Activated T-cell treated with anti-CD3 and anti-CD28 coated beads, Interleukin-2, amount 50 U/mL, for 1 hour (primary cell): ENCODE data around the gene PRKCG.

ENCODE experiments used
- DNase-seq: peaks from one replicate; pipeline ENCODE4 v3.0.0-alpha.2; 2020

The PRKCG gene

DNA sequence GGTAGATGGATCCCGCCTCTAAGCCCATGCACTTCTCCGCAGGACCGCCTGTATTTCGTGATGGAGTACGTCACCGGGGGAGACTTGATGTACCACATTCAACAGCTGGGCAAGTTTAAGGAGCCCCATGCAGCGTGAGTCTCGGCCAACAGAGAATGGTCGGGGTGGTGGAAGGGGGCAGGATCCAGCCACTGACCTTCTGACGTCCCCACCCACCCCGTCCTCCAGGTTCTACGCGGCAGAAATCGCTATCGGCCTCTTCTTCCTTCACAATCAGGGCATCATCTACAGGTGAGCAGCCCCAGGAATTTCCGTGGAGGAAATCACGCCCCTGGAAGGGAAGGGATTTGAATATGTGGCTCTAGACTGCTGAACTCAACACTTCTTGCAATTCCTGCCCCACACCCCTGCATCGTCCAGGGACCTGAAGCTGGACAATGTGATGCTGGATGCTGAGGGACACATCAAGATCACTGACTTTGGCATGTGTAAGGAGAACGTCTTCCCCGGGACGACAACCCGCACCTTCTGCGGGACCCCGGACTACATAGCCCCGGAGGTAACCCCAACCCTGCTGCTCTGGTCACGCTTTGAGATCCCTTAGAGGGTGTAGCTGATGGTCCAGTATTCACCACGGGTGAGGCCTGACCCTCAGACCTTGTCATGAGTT lies 18.3 kb downstream of the PRKCG start:
- DNase-seq: no peak

DNA sequence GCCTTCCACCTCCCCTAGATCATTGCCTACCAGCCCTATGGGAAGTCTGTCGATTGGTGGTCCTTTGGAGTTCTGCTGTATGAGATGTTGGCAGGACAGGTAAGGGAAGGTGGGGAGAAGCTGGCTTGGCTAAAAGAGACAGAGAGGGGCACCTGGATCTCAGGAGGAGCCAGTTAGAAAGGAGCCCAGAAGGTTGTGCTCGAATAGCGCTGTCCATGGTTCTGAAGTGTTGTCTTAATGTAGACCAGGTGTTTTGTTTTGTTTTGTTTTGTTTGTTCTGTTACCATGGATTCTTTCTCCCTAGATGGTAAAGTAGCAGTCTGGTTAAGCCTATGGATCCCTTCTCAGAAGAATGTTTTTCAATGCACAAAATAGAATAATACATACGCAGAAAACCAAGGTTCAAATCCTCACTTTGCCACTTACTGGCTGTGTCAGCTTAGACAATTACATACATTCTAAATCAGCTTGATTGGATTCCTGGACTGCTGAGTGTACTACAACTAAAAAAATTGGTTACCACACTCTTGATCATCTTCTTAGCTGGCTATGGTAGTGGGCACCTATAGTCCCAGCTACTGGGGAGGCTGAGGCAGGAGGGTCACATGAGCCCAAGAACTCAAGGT lies 21.2 kb downstream of the PRKCG start:
- DNase-seq: peak; percentile 25

DNA sequence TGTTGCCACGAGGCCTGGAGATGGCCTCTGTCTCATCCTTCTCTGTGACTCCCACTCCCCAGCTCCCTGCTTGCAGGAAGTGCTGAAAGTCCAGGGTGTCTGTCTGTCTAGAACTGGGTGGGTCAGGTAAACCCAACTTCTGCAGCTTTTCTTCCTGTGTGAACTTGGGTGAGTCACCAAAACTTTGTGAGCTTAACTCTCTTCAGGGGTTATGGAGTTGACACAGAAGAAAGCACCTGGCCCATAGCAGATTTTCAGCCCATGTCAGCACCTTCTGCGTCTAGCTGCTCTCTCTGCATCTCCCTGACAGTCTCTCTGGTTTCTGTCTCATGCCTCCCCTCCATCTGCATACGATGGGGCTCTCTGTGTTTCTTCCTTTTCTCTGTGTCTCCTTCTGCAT lies 22.9 kb downstream of the PRKCG start:
- no peak for DNase-seq

DNA sequence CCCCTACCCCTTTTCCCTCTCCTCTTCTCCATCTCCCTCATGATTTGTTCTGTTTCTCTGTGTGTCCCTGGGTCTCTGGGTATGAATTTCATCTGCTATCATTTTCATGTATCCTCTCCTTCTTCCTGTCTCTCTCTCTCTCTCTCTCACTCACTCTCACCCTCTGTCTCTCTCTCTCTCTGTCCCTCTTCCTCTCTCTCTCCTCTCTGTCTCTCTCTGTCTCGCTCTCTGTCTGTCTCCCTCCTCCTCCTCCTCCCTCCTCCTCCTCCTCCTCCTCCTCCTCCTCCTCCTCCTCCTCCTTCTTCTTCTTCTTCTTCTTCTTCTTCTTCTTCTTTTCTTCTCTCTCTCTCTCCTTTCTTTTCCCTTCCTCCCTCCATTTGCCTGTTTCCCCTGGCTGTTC lies 23.8 kb downstream of the PRKCG start:
- DNase-seq: no peak

DNA sequence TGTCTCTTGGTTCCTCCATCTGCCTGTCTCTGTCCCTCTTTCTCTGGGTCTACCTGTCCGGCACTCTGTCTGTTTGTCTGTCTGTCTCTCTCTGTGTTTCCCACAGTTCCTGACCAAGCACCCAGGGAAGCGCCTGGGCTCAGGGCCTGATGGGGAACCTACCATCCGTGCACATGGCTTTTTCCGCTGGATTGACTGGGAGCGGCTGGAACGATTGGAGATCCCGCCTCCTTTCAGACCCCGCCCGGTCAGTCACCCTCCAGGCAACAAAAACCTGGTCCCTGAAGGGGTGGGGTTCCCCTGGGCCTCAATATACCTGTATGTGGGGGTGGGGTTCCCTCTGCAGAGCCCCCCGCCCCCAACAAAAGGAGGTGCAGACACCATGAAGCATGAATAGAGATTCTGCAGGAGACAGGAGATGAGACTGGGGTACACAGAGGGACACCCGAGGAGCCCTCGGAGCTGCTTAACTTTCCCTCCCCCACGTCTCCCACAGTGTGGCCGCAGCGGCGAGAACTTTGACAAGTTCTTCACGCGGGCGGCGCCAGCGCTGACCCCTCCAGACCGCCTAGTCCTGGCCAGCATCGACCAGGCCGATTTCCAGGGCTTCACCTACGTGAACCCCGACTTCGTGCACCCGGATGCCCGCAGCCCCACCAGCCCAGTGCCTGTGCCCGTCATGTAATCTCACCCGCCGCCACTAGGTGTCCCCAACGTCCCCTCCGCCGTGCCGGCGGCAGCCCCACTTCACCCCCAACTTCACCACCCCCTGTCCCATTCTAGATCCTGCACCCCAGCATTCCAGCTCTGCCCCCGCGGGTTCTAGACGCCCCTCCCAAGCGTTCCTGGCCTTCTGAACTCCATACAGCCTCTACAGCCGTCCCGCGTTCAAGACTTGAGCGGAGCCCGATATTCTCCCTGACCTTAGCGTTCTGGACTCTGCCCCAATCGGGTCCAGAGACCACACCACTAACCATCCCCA lies 24.5 kb downstream of the PRKCG start:
- peak; percentile 79 for DNase-seq

DNA sequence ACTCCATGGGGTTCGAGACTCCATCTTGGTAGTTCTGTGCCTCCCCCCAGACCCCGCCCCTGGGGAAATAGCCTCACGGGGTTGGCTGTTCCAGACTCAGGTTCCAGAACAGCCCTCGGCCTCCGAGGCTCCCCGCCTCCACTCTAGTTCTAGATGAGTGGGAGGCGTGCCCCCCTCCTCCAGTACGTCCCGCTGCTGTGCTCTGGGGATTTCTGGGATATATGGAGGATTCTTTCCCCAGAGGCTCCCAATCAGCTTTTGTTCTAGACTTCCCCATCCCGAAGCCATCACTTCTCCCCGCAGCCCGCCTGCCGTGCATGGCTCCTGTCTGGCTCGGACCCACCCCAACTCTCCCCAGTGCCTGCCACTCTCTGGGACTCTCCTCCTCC lies 25.2 kb downstream of the PRKCG start:
- no peak for DNase-seq

DNA sequence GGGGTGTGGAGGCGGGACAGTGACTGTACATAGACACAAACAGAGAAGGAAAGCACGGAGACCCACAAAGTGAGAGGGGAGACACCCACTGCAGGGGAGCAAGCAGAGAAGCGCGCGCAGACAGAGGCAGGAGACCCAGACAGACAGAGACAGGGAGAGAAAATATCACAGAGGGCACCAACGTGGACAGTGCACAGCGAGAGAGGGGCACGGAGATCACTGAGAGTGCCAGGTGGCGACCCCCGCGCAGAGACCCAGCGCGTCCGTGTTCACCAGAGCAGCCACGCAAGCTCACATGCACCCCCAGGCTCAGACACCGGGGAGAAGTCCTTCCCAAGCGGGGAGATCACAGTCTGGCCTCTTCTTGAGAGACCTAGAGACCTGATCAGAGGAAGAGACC lies 25.7 kb downstream of the PRKCG start:
- DNase-seq: no peak

DNA sequence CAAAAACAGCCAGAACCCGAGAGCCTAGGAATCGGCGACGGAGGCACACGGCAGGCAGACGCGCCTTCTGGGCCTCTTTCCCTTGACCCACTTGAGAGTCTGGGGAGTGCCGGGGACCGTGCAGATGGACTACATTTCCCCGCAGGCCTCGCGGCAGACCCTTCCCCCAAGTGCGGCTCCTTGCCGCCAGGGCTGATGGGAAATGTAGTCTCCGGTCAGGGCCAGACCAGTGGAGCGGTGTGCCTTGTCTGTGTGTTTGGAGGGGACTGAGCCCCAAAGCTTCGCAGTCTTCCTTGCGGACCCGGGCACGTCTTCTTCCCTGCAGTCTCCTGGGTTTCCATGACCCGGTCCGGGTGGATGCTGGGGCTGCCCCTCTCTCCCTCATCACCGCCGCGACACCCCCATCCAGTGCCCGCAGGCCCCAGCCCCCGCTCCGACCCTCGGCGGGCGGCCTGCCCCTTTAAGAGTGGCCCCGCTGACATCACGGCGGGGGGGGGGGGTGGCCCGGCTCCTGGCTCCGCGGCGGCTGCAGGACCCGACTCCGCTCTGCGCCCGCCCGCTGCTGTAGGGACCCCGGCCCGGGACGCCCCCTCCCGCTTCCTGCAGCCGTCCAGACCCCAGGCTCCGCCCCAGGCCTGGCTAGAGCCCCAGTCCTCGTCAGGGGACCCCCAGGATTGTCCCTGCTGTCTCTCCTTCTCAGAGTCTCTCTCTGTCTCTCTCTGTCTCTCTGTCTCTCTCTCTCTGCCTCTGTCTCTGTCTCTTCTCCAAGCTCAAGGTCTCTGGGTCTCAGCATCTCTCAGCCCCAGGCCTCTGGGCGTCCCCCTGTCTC lies 26.3 kb downstream of the PRKCG start:
- DNase-seq: peak; percentile 55

DNA sequence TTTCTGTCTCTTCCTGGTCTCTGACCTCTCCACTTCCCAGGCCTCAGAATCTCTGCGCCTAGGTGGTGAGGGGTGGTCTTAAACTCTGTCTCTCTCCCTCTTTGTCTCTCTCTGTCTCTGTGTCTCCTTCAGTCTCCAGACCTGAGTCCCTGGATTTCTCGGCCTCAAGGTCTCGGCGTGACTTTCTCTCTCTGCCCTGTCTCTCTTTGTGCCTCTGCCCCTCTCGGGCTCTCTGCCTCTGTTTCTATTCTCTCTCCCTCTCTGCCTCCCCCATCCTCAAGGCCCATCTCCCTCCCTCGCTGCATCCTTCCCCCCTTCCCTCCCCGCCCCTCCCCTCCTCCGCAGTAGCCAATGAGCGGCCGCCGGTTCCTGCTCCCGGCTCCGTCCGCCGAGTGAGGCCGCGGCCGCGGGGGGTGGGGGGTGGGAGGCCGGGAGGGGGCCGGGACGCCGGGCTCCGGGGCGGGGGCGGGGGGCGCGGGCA lies 27.0 kb downstream of the PRKCG start, which contains the start of gene CACNG7:
TSS of gene CACNG7 (plus strand) at position 344 of the 481 bp plus-strand sequence. CDS start 3,554 bp downstream, outside the sequence.
- no peak for DNase-seq

DNA sequence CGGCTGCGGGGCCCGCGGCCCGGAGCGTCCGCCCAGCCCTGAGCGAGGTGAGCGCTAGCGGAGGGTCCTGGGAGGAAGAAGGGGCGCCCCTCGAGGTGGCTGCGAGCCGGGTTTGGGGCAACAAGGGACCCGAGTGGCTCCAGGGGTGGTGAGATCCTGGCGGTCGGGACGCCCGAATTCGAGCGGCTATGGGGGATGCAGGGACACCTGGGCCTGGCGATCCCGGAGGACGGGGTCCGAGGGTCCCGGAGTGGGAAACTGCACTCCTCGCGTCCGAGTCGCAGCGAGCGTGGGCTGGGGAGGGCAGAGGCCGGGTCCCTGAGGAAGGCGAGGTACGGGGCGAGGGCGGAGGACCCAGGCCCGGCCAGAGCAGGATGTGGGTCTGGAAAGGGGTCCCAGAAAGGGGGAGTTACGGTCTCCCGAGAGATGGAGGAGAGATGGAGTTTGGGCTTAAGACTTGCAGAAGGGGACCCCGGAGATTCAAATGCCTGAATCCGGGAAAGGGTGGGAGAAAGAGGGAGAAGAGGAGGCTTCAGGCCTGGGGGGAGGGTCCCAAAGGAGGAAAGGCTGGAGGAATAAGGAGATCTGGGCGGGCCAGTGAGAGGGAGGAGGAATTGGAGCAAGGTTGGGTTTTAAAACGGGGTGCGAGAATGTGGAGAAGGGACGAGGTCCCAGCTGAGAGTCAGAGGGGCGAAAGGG lies 27.6 kb downstream of the PRKCG start:
- DNase-seq: no peak

DNA sequence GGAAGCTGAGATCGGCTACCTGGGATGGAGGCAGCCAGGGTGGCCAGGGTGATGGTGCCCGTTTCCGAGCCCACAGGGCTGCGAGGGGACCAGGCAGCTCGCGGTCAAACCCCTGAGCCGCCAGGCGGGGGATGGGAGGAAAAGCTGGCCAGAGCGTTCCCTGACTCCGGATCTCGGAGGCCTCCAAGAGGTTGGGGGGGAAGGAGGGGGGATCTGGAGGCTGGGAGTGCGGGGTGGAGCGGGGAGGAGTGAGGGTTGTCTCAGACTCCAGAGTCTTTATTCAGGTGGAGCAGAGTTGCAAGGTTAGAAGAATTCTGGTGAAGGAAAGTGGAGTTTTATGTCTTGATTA lies 28.1 kb downstream of the PRKCG start:
- no peak for DNase-seq

DNA sequence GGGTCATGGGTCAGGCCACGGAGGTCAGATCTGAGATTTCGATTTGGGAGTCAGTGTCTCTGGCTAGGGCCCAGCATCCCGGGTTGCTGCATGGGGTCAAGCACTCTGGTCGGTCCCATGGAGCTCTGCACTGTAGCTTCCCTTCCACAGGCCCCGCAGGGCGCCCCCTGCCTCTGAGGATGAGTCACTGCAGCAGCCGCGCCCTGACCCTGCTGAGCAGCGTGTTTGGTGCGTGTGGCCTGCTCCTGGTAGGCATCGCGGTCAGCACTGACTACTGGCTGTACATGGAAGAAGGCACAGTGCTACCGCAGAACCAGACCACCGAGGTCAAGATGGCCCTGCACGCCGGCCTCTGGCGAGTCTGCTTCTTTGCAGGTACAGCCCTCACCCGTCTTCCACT lies 30.7 kb downstream of the PRKCG start:
- DNase-seq: no peak

DNA sequence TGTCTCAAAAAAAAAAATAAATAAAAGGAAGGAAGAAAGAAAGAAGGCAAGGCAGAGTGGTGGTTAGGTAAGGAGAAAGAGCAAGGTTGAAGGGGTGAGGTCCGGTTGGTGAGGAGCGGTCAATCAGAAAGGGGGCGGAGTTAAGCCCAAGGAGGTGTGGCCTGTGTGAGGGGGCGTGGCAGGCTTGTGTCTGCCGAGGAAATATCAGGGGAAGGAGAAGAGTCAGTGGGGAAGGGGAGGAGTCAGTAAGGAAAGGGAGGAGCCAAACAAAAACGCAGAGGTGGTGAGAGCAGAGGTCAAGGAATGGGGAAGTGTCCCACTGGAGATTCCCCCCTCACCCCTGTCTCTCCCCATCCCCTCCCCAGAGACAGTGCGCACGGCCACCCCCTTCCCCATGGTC lies 33.0 kb downstream of the PRKCG start:
- no peak for DNase-seq

DNA sequence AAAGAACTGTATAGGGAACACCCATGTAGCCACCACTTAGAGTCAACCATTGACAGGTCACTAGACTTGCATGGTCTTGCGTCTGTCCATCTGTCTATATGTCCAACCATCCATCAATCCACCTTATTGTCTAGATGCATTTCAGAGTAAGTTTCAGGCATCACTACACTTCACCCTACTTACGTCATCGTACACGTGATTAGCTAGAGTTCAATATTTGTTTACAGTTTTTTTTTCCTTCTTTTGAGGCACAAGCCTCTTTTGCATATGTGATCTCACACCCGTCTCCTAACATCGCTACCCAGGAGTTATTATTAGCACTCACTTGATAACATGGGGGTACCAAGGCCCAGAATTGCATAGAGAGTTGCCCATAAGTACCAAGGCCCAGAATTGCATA lies 34.0 kb downstream of the PRKCG start:
- DNase-seq: no peak

DNA sequence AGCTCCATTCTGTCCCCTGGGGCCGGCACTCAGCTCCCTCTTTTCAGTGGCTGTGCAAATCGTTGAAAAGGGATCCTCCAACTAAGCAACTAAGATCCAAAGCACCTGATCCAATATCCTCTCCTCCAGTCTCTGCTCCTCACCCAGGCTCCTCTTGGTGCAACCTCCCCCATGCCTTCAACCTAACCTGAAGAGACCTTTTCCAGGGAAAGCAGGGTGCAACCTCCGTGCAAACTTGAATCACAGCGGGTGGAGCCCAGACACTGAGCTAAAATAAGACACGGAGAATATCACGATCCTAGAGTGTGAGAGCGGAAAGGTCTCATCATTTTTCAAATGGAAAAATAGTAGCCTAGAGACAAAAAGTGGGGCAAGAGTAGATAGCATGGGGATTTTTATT lies 35.4 kb downstream of the PRKCG start:
- DNase-seq: no peak

DNA sequence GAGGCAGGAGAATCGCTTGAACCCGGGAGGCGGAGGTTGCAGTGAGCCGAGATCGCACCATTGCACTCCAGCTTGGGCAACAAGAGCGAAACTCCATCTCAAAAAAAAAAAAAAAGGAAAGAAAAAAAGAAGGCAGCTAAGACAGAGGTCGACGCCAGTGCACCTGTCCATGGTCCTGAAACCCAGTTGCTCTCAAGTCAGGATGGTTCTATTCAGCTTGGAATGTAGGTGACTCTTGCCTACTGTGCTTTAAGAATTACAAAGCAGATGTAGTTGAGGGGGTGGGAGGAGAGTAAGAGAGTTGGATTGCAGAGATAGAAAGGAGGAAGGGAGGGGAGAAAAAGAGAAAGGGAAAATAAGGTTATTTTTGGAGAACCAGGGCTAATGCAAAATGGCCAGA lies 45.7 kb downstream of the PRKCG start:
- DNase-seq: peak; percentile 30

DNA sequence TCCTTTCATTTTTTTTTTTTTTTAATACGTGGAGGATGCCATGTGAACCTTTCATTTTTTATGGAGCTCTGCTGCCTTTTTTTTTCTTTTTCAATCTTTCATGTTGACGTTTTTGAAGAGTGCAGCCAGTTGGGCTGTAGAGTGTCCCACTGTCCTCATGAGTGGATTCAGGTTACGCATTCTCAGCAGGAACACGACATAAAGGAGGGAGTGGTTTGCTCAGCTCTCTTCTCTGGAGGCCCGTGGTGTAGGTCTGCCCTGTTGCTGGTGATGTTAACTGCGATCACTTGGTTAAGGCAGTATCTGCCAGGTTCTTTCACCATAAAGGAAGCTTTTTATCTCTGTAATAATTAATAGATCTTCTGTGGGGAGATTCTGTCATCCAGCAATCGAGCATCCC lies 54.0 kb downstream of the PRKCG start:
- DNase-seq: no peak

DNA sequence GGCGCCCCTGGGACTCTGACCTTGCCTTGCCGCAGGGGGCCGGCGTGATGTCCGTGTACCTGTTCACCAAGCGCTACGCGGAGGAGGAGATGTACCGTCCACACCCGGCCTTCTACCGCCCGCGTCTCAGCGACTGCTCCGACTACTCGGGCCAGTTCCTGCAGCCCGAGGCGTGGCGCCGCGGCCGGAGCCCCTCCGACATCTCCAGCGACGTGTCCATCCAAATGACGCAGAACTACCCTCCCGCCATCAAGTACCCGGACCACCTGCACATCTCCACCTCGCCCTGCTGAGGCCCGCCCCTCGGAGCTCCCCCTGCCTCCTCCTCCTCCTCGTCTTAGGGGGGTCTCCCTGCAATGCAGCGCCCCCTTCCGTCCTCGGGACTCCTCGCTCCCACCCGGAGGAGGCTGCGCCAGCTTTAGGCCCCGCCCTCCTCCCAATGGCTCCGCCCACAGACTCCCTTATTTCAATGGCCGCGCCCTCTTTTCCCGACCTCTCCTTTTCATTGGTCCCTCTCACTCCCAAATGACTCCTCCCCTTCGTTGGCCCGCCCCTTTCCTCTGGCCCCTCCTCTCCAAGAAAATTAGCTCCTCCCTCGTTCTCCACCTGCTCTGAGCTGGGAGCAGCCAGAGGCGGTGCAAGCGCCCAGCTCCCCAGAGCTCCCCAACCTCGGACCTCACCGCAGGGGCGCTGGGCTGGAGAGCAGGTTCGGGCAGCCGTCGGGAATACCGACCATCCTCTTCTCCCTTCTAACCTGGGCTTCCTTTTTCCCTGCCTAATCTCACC lies 60.2 kb downstream of the PRKCG start:
- DNase-seq: no peak

DNA sequence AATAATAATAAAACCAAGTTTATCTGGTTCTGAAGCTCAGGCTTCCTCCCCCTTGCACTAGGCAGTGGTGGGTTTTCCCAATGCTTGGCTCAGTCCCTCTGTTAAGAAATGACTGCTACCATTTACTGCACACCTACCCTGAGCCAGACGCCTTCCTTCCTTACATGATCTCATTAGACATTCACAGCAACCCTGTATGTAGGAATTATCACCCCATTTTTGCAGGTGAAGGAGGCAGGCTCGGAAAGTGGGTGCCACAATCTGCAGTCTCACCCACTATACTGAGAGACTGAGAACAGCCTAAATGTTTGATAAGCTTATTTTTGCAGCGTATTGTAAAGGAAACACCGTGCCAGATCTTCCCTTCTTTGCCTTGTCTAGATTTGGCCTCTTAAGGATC lies 62.4 kb downstream of the PRKCG start:
- DNase-seq: no peak

DNA sequence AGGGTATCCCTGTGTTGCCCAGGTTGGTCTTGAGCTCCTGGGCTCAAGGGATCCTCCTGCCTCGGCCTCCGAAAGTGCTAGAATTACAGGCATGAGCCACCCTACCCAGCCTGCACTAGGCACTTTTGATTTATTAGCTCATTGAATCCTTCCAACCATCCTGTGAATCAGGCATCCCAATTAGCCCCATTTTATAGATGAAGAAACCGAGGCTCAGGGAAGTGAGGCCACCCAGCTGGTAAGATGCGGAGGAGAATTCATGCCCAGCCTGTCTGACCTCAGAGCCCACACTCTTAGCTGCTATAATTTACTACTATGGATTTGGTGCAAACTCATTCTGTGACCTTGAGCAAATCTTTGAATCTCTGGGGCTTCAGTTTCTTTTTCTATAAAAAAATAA lies 62.9 kb downstream of the PRKCG start:
- no peak for DNase-seq

DNA sequence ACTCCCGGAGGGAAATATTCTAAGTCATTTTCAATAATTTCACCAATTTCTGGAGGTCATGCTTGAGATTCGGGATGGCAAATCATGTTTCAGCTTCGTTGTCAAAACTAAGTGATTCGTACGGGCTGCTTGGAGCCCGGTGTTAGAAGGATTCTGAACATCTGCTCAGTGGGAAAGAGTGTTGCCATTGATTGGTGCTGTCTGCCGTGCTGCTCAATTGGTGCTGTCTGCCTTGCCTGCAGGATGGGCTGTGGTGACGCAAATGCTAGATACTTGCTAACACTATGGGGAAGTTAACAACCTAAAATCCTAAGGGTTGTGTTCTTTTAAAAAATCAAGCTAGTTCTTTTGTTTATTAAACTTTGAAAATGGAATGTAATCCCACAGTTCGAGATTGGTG lies 63.4 kb downstream of the PRKCG start:
- no peak for DNase-seq
